ENCODE measurements around the gene RPL36A. TPM values are rescaled to one million over a fixed set of nuclear protein-coding genes. Genes with fewer than 3 reads are reported as not detected.

Gene RPL36A
- total and polyA plus RNA-seq, 10 donors = 151 to 7,329 (median 2,765) TPM

GRCh38 chrX:101385026-101385684 is 5.7 kb upstream of the RPL36A start:
- H3K27me3 ChIP-seq (replicated peaks in 1 of 7) = no peaks in the 10 kb centered on the region
- no peaks in the 10 kb centered on the region for H3K36me3 ChIP-seq
- intact Hi-C loops (cut with DNase I; ENCODE audit: low total_unique reads) = no loop called here
- no peak for DNase-seq
- peak overlapping the region in 7 of 8 donors; percentile 50 to 86 (median 70) for H3K27ac ChIP-seq
- peak overlapping the region in 7 of 8 donors; percentile 27 to 67 (median 42) for H3K4me3 ChIP-seq
- TF ChIP-seq POLR2AphosphoS5 (IDR thresholded peaks at IDR 0.05) (no peak), CTCF (IDR thresholded peaks at IDR 0.05 in 8 of 11, conservative IDR thresholded peaks at IDR 0.05 in 3 of 11) (no peak), POLR2A (IDR thresholded peaks at IDR 0.05) (no peak)
- H3K9me3 ChIP-seq = no peaks in the 10 kb centered on the region
- H3K4me1 ChIP-seq = peaks cover 0 to 42% (median 0%) of the 10 kb centered on the region in 6 donors
- WGBS, 5 donors = 61 to 64% (median 63%) methylated on average over 7 of the region's 7 CpGs

- 34 to 60% (median 42%) methylated on average over 9 of the region's 9 CpGs for WGBS, 5 donors
- intact Hi-C loops (cut with DNase I; ENCODE audit: low total_unique reads) = no loop called here
- TF ChIP-seq POLR2A (IDR thresholded peaks at IDR 0.05) = no peak
- TF ChIP-seq POLR2AphosphoS5 (IDR thresholded peaks at IDR 0.05) = peak in 2 of 3 donors; percentile 48 to 55
- peak within 1 kb of the TSS in 7 of 8 donors; percentile 27 to 67 (median 42) for H3K4me3 ChIP-seq
- peak within 1 kb of the TSS in 7 of 8 donors; percentile 50 to 86 (median 70) for H3K27ac ChIP-seq
- DNase-seq = no peak
- H3K4me1 ChIP-seq = peaks cover 0 to 47% (median 0%) of the 10 kb centered on the region in 6 donors
- no peaks in the 10 kb centered on the region for H3K27me3 ChIP-seq (replicated peaks in 1 of 7)
- no peaks in the 10 kb centered on the region for H3K36me3 ChIP-seq
- no peaks in the 10 kb centered on the region for H3K9me3 ChIP-seq
These were observed 4.8 kb upstream of the RPL36A start, which contains the start of gene BTK for GRCh38 chrX:101385795-101386541. Gene BTK, minus strand, starts transcription at chrX:101386191. Its CDS starts 10,907 bp downstream, at chrX:101375284.

- Histone ChIP-seq H3K9me3 (no peaks in the 10 kb centered on the region), H3K36me3 (no peaks in the 10 kb centered on the region), H3K4me1 (peaks cover 0 to 50% (median 2%) of the 10 kb centered on the region in 6 donors), H3K27me3 (replicated peaks in 1 of 7) (no peaks in the 10 kb centered on the region), H3K4me3 (peak overlapping the region in 2 of 8 donors; percentile 44 to 67), H3K27ac (peak overlapping the region in 7 of 8 donors; percentile 39 to 86 (median 70))
- TF ChIP-seq CTCF (IDR thresholded peaks at IDR 0.05 in 8 of 11, conservative IDR thresholded peaks at IDR 0.05 in 3 of 11) (no peak), POLR2A (IDR thresholded peaks at IDR 0.05) (no peak), POLR2AphosphoS5 (IDR thresholded peaks at IDR 0.05) (no peak)
- no peak for DNase-seq
- WGBS, 5 donors = 46 to 67% (median 62%) methylated on average over 6 of the region's 6 CpGs
- intact Hi-C loops (cut with DNase I; ENCODE audit: low total_unique reads) = no loop called here
These were observed 4.3 kb upstream of the RPL36A start for GRCh38 chrX:101386542-101386885.

- H3K4me3 ChIP-seq = no peak overlapping the region
- no peak for DNase-seq
- no peaks in the 10 kb centered on the region for H3K9me3 ChIP-seq
- H3K27ac ChIP-seq = no peak overlapping the region
- TF ChIP-seq POLR2A (IDR thresholded peaks at IDR 0.05) (no peak), CTCF (IDR thresholded peaks at IDR 0.05 in 8 of 11, conservative IDR thresholded peaks at IDR 0.05 in 3 of 11) (no peak), POLR2AphosphoS5 (IDR thresholded peaks at IDR 0.05) (no peak)
- 84 to 95% (median 93%) methylated on average over 3 of the region's 3 CpGs for WGBS, 5 donors
- H3K4me1 ChIP-seq = peaks cover 0 to 52% (median 19%) of the 10 kb centered on the region in 6 donors
- intact Hi-C loops (cut with DNase I; ENCODE audit: low total_unique reads) = no loop called here
- no peaks in the 10 kb centered on the region for H3K27me3 ChIP-seq (replicated peaks in 1 of 7)
- peaks cover 0 to 19% (median 0%) of the 10 kb centered on the region in 6 donors for H3K36me3 ChIP-seq
These were observed 2.2 kb upstream of the RPL36A start for GRCh38 chrX:101388604-101389003.
